HG03095 (cell line): Measurements from ENCODE around the gene SNAPC4.

Source experiments
- ATAC-seq: cut with Tn5 transposase; IDR thresholded peaks from one replicate; pipeline ENCODE4 v1.9.1; 2021; ENCODE audit warnings: moderate library complexity; ENCODE audit not compliant: unreplicated experiment

The SNAPC4 gene

DNA sequence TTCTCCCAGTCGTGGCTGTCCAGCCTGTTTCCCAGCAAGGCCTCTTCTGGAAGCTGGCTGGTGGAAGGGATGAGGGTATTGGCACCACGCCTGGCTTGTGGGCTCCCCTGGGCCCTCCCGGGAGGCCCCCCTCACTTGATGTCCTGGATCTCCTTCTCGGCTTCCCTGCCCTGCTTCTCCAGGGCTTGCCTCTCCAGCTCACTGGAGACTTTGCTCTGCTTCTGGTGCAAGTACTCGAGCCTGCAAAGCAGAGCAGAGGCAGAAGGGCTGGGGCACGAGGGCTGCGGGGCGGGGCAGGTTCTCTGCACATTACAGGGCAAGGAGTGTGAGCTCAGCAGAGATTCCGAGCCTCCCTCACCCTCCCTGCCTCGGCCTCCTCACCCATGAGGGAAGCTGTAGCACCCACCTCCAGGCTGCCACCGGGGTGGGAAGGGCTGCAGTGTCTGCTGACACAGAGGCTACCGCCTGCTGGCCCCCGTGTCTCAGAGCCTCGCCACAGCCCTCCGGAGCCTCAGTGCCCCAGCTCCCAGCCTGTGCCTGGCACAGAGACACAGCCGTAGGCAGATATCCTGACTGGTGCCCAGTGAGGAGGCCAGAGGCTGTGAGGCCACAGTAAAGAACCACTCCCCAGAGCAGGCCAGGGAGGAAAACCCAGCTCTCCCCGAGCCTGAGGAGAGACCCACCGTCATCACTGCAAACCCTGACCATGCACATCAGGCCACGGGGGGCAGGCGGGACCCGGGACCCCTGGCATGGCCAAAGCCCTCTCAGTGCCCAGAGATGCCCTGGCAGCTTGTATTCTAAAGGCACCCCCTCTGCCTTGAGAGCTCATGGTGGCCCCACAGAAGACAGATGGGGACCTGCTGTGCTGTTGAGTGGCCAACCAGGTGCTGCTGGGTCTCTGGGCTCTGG lies 7.2 kb downstream of the SNAPC4 start:
- no peak for ATAC-seq

- ATAC-seq, result no peak
These were observed 8.0 kb downstream of the SNAPC4 start for GRCh38 chr9:136391737-136392537.

GRCh38 chr9:136389396-136389795 lies 10.6 kb downstream of the SNAPC4 start:
- ATAC-seq, result no peak

DNA sequence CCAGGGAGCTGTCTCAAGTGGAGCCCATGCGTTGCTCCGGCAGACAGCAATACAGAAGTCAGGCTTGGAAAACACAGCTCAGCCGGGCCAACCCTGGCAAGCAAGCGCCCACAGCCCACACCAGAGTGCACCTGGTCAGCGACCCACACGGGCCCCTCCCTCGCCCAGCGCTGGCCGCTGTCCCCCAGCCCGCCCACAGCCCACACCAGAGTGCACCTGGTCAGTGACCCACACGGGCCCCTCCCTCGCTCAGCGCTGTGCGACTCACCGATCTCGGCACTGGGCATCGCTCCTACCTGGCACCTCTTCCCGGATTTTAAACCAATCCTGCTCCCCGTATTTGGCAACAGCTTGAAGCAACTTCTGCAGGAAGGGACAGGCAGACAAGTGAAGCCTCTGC lies 12.8 kb downstream of the SNAPC4 start:
- ATAC-seq, result no peak

DNA sequence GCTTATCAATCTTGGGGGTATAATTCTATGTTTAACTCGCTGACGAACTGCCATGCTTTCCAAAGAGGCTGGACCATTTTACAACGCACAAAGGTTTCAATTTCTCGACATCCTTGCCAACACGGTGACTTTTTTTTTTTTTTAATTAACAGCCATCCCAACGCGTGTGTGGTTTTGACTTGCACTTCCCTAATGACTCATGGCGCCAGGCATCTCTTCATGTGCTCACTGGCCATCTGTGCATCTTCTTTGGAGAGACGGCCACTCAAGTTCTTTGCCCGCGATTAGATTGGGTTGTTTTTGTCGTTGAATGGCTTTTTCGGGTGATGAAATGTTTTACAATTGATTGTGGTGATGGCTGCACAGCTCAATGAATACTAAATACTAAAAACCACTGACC lies 14.0 kb downstream of the SNAPC4 start:
- no peak for ATAC-seq

DNA sequence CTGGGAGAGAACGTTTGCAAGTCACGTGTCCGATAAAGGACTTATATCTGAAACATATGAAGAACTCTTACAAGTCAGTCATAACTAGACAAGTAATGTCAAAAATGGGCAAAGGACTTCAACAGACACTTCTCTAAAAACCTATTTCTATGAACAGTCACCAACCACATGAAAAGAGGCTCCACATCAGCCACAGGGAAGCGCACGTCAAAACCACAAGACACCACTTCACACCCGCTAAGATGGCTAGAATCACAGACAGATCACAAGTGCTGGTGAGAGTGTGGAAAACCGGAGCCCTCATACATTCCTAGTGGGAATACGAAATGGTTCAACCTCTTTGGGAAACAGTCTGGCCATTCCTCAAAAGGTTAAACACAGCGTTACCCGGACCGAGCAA lies 15.0 kb downstream of the SNAPC4 start:
- no peak for ATAC-seq

DNA sequence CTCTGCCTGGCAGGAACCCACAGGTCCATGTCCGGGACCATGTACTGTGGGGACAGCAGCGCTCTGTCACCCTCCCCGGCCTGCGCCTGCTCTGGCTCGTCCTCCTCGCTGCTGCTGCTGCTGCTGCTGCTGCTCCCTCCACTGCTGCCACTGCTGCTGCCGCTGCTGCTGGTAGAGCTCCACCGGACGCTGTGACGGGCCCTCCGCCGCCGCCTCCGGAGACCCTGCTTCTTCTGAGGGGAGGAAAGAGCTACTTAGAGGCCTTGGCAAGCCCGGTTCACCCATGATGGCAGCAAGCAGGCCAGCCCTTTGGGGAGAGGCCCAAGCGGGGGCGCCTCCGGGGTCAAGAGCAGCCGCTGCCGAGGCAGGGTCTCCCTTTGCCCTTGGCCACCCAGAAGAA lies 16.5 kb downstream of the SNAPC4 start:
- ATAC-seq, result no peak

DNA sequence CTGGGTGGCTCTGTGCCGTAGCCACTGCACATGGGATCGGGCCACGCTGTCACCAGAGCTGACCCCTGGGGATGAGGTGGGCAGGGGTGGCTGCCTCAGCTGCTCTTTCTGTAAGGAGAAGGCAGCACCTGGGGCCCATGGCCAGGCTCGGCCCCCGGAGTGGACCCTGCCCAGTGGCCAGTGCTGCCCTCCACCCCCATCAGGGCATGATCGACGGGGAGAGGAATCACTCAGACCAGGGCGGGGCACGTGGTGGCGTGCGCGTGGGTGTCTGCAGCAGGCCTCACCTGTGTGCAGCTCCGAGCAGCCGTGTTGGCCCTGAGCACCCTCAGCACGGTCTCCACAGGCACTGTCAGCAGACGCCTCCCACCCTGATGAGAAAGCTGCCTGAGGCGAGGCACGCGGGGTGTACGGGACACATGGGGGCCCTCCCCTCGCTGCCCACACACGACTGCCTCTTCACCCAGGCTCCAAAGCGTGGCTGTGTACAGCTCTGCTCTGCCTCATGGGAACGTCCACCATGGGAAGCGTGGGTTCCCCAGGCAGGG lies 17.9 kb downstream of the SNAPC4 start:
- no peak for ATAC-seq

GRCh38 chr9:136381311-136381710 lies 18.7 kb downstream of the SNAPC4 start:
- ATAC-seq, result no peak

DNA sequence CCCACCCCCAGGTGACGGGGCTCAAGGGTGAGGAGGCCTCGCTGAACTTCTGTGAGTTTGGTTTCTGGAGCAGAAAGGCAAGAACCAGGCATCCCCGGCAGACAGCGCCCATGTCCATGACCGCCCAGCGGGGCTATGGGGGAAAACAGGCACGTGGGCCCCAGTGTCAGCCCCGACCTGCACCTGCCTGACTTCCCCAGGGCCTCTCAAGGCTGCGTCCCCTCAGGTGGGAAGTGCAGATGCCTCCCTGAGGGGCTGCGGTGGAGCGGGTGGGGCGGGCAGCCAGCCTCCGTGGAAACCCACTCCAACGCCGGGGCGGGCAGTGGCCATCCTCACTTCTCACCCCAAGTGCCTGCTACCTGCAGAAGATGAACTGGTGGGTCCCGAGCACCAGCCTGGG lies 19.6 kb downstream of the SNAPC4 start:
- ATAC-seq, result no peak

DNA sequence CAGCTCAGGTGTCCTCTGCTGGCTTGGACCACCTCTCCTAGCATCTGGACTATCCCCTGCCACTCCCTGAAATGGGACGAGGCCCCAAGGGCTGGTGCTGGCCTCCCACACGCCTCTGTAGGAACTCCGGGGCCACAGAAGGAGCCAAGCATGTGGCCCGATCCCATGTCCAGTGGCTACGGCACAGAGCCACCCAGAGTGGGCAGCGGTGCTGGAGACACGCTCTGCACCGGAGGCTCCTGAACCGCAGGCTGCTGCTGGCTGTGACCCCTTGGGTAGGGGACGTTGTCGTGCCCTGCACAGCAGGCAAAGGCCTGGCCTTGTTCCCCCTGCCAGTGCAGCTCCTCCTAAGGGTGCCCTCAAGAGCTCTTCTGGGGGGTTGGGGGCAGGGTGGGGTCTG lies 20.1 kb downstream of the SNAPC4 start:
- no peak for ATAC-seq

- ATAC-seq, result no peak
These were observed 20.6 kb downstream of the SNAPC4 start for GRCh38 chr9:136379401-136379800.

- no peak for ATAC-seq
These were observed 21.0 kb downstream of the SNAPC4 start for GRCh38 chr9:136379003-136379287.

- ATAC-seq, result no peak
These were observed 21.6 kb downstream of the SNAPC4 start for GRCh38 chr9:136378170-136379002.

DNA sequence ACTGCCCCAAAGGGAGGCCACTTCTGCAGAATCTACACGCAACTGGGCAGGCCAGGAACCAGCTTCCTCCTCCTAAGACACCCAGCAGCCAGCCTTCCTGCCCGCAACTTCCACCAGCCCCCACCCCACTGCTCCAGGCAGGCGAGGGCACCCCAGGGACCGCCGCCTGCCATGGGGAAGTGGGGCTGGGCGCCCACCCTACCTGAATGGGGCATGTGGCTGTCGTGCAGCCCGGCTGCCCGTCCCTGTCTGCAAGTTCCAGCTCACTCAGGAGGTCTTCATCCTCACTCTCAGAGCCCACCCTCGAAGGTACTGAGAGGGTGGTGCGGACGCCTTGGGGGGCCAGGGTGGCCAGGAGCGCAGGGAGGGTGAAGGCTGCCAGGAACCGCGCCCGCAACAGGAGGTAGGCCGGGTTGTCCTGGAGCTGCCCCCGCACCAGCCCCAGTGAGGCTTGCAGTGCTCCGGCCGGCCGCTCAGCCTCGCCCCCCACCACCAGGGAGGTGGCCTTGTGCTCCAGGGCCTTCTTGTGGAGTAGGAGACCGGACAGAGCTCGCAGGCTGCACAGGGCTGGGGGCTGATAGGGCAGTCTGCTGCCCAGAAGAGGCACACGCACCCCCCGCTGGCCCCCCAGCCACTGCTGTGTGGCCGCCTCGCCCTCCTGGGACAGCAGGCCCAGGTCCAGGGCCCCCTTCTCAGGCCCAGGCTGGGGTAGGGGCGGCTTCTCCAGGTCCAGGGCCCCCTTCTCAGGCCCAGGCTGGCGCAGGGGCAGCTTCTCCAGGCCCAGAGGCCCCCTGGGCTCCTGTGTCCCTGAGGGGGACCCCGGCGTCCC lies 22.4 kb downstream of the SNAPC4 start:
- no peak for ATAC-seq

- ATAC-seq, result no peak
These were observed 23.5 kb downstream of the SNAPC4 start for GRCh38 chr9:136376457-136376856.

- ATAC-seq, result no peak
These were observed 24.9 kb downstream of the SNAPC4 start for GRCh38 chr9:136375096-136375495.

DNA sequence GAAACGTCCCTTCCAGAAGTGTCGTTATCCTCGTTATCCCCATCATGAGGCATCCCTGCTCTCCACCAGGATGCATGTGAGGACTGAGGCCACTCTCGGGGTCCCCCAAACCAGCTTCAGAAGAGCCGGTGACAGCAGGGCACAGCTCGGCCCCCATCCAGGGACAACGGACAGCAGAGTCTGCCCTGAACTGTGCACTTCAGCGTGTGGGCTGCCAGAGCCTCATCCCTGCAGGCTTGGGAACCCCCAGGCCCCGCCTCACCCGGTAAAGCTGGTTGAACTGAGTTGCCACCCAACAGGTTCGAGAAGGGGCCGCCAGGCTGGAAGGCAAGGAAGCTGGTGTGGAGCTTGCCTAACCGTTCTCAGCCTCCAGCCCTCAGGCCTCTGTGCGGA lies 25.8 kb downstream of the SNAPC4 start:
- ATAC-seq, result no peak

GRCh38 chr9:136373300-136374182 lies 26.4 kb downstream of the SNAPC4 start, which contains the start of gene CARD9:
Gene CARD9, minus strand, starts transcription at chr9:136373669. Its CDS starts 1,591 bp downstream, at chr9:136372078.
- no peak for ATAC-seq
